DND-41 (cell line): ENCODE results near the gene MMP25.

ENCODE experiments used
- ATAC-seq: fragments of 200-7000 bp; cut with Tn5 transposase; 3 replicates; pipeline ENCODE4 v1.9.1; 2021; ENCODE audit warnings: low read depth; ENCODE audit not compliant: insufficient read depth
- DNase-seq: peaks from one replicate; pipeline ENCODE4 v3.0.0-alpha.2; 2020
- H2AFZ ChIP-seq: 2 replicates; pipeline ENCODE4 v1.6.0; 2012; ENCODE audit warnings: low read depth, low read length
- H3K27ac ChIP-seq: 2 replicates; pipeline ENCODE4 v1.5.1; 2012; ENCODE audit warnings: low read length, inconsistent platforms
- H3K27me3 ChIP-seq: fragments of 200-600 bp; sonication (generic); 2 replicates; pipeline ENCODE4 v1.6.0; 2012; ENCODE audit warnings: low read length, mild to moderate bottlenecking, inconsistent platforms; ENCODE audit not compliant: insufficient read depth, poor library complexity
- H3K36me3 ChIP-seq: 2 replicates; pipeline ENCODE4 v1.5.1; 2012; ENCODE audit warnings: low read length, inconsistent platforms; ENCODE audit not compliant: insufficient read depth
- H3K4me1 ChIP-seq: 2 replicates; pipeline ENCODE4 v1.5.1; 2012; ENCODE audit warnings: mild to moderate bottlenecking, low read length; ENCODE audit not compliant: insufficient read depth
- H3K4me2 ChIP-seq: 2 replicates; pipeline ENCODE4 v1.6.0; 2012; ENCODE audit warnings: mild to moderate bottlenecking, moderate library complexity, low read length, inconsistent platforms; ENCODE audit not compliant: insufficient read depth
- H3K4me3 ChIP-seq, 2 experiments: fragments of 200-600 bp in 1 of 2; shearing (Covaris generic) in 1 of 2; 2 replicates each; pipeline ENCODE4 v1.5.1; 2012 to 2016; ENCODE audit warnings: inconsistent platforms in 2 of 2, low read length in 2 of 2, mild to moderate bottlenecking in 2 of 2, low read depth in 1 of 2, moderate library complexity in 1 of 2
- H3K79me2 ChIP-seq: 2 replicates; pipeline ENCODE4 v1.6.0; 2012; ENCODE audit warnings: low read length, inconsistent platforms; ENCODE audit not compliant: insufficient read depth
- H3K9ac ChIP-seq: 2 replicates; pipeline ENCODE4 v1.6.0; 2012; ENCODE audit warnings: low read depth, mild to moderate bottlenecking, inconsistent platforms, low read length, moderate library complexity
- H3K9me3 ChIP-seq: 2 replicates; pipeline ENCODE4 v1.5.1; 2012; ENCODE audit warnings: low read length, moderate library complexity, mild to moderate bottlenecking, inconsistent platforms; ENCODE audit not compliant: insufficient read depth, severe bottlenecking
- H4K20me1 ChIP-seq: 2 replicates; pipeline ENCODE4 v1.6.0; 2012; ENCODE audit warnings: low read length; ENCODE audit not compliant: insufficient read depth
- CTCF ChIP-seq: IDR thresholded peaks from 2 replicates; pipeline ENCODE4 v1.5.1; 2012; ENCODE audit warnings: borderline replicate concordance, low read length, moderate library complexity, mild to moderate bottlenecking; ENCODE audit not compliant: poor library complexity, severe bottlenecking; ENCODE audit errors: extremely low read depth
- EZH2 ChIP-seq: IDR thresholded peaks from 3 replicates; pipeline ENCODE4 v1.6.1; 2012; ENCODE audit warnings: borderline replicate concordance, low read depth, mild to moderate bottlenecking, moderate library complexity, low read length, inconsistent platforms; ENCODE audit not compliant: severe bottlenecking

Gene MMP25

GRCh38 chr16:3020604-3021448 lies 25.5 kb upstream of the MMP25 start:
- ATAC-seq (no peak), DNase-seq (no peak)
- H3K9ac ChIP-seq, result peak overlapping the region; percentile 64
- H3K36me3 ChIP-seq, result peaks cover 6% of the 10 kb centered on the region
- no peaks in the 10 kb centered on the region for H3K9me3 ChIP-seq
- H3K4me3 ChIP-seq, result peak overlapping the region; percentile 46 to 61
- H3K27ac ChIP-seq, result peak overlapping the region; percentile 50
- H3K4me2 ChIP-seq, result peak overlapping the region; percentile 83
- no peaks in the 10 kb centered on the region for H3K27me3 ChIP-seq
- TF ChIP-seq EZH2 (no peak), CTCF (no peak)
- H3K79me2 ChIP-seq, result peaks cover 12% of the 10 kb centered on the region
- peaks cover 13% of the 10 kb centered on the region for H4K20me1 ChIP-seq
- H3K4me1 ChIP-seq, result peaks cover 60% of the 10 kb centered on the region
- H2AFZ ChIP-seq, result peak overlapping the region; percentile 66

GRCh38 chr16:3021449-3022207 lies 24.7 kb upstream of the MMP25 start:
- Histone ChIP-seq H3K27ac (no peak overlapping the region), H3K9ac (peak overlapping the region; percentile 64; the same call in 1 of the 2 replicates), H3K4me2 (peak overlapping the region; percentile 83), H3K27me3 (no peaks in the 10 kb centered on the region), H4K20me1 (peaks cover 16% of the 10 kb centered on the region), H3K4me1 (peaks cover 60% of the 10 kb centered on the region), H3K9me3 (no peaks in the 10 kb centered on the region), H3K79me2 (peaks cover 12% of the 10 kb centered on the region), H2AFZ (no peak overlapping the region), H3K36me3 (peaks cover 14% of the 10 kb centered on the region), H3K4me3 (no peak overlapping the region; a peak in 1 of 4 replicates)
- ATAC-seq, result no peak
- TF ChIP-seq EZH2 (no peak), CTCF (no peak)
- peak; percentile 46 for DNase-seq

- Histone ChIP-seq H2AFZ (no peak overlapping the region), H3K4me2 (peak overlapping the region; percentile 81), H3K79me2 (peaks cover 12% of the 10 kb centered on the region), H3K9ac (no peak overlapping the region; the same call in 1 of the 2 replicates), H3K27ac (0 out of 2 replicates have a peak overlapping the region, but pooled peaks have one; percentile 3), H3K36me3 (peaks cover 21% of the 10 kb centered on the region), H4K20me1 (peaks cover 22% of the 10 kb centered on the region), H3K4me3 (peak overlapping the region in 1 of 2 experiments; percentile 67; a peak in 1 of 4 replicates), H3K4me1 (peaks cover 60% of the 10 kb centered on the region), H3K27me3 (no peaks in the 10 kb centered on the region), H3K9me3 (no peaks in the 10 kb centered on the region)
- ATAC-seq (no peak), DNase-seq (peak; percentile 46)
- TF ChIP-seq EZH2, result no peak
- TF ChIP-seq CTCF, result no peak
Measured at GRCh38 chr16:3022208-3022683, 24.1 kb upstream of the MMP25 start.
